Neural crest cell (in vitro differentiated cells): ENCODE measurements around the gene AGGF1. TPM values are rescaled to one million over a fixed set of nuclear protein-coding genes. Genes with fewer than 3 reads are reported as not detected.
"Not testable (repeated sequence)": the region's sequence is repeated elsewhere in the genome, so short reads cannot be mapped to it uniquely, and the experiment has no call there.

Experiments
- DNase-seq: peaks from one replicate; pipeline ENCODE4 v3.0.0; 2021; ENCODE audit warnings: low read depth, mixed read lengths, low spot score
- H3K27ac Mint-ChIP-seq: one replicate; pipeline ENCODE4 v1.8.0; 2021; ENCODE audit warnings: mild to moderate bottlenecking, mixed read lengths; ENCODE audit not compliant: unreplicated experiment
- H3K27me3 Mint-ChIP-seq: 2 replicates; pipeline ENCODE4 v1.8.0; 2021; ENCODE audit warnings: low read depth, mild to moderate bottlenecking, mixed read lengths
- H3K36me3 Mint-ChIP-seq: 2 replicates; pipeline ENCODE4 v1.8.0; 2021; ENCODE audit warnings: low read depth, mild to moderate bottlenecking, mixed read lengths
- H3K4me1 Mint-ChIP-seq: 2 replicates; pipeline ENCODE4 v1.8.0; 2021; ENCODE audit warnings: mixed read lengths
- H3K4me3 Mint-ChIP-seq: one replicate; pipeline ENCODE4 v1.8.0; 2021; ENCODE audit warnings: mild to moderate bottlenecking, mixed read lengths
- H3K9me3 Mint-ChIP-seq: 2 replicates; pipeline ENCODE4 v1.8.0; 2021; ENCODE audit warnings: mixed read lengths
- CTCF ChIP-seq: fragments of 200-600 bp; sonication (generic); conservative IDR thresholded peaks from 2 replicates; pipeline ENCODE4 v1.5.0; 2021; ENCODE audit warnings: antibody characterized with exemption, mild to moderate bottlenecking
- total RNA-seq: library from RNA; stranded (reverse); gene quantifications from 2 replicates; pipeline ENCODE4 v1.2.1, GENCODE V29; 2021

AGGF1 gene
- total RNA-seq, 1 donor from 2014 or later, result 26.9 TPM

DNA sequence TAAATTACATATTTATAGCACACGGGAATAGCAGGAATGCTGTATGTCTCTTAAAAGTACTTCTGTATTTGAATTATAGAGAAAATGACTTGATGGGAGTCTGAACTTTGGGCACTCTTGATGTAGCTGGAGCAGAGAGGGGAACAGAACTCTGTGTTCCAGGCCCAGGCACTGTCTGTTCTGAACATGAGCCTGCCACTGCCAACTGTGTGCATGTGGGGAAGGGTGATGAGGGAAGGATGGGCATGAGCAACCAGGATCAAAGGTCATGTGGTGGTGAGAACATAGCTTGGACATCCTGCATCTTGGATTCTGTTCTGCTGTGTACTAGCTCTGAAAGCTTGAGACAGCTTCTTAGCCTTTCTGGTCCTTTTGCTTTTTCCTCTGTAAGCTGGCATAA is 73.3 kb downstream of the AGGF1 start:
- no peak for TF ChIP-seq CTCF
- Mint-ChIP-seq H3K27ac (no peak overlapping the region), H3K4me3 (no peak overlapping the region), H3K36me3 (peaks cover 35% of the 10 kb centered on the region), H3K4me1 (no peaks in the 10 kb centered on the region), H3K9me3 (peaks cover 11% of the 10 kb centered on the region), H3K27me3 (no peaks in the 10 kb centered on the region)
- DNase-seq, result no peak

DNA sequence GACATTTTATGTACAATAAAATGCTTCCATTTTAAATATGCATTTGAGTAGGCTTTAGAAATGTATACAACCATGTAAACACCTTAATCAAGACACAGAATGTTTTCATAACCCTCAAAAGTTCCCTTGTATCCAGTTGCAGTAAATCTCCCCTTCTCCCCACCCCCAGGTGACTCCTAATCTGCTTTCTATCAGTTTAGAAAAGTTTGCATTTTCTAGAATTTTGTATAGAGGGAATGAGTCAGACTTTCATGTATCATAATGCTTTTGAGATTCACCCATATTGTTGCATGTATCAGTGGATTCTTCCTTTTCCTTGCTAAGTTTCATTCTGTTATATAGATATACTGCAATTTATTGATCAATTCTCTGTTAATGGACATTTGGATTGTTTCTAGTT is 74.6 kb downstream of the AGGF1 start:
- Mint-ChIP-seq H3K36me3 (peaks cover 38% of the 10 kb centered on the region), H3K27ac (no peak overlapping the region), H3K4me1 (no peaks in the 10 kb centered on the region), H3K27me3 (no peaks in the 10 kb centered on the region), H3K9me3 (peaks cover 11% of the 10 kb centered on the region), H3K4me3 (no peak overlapping the region)
- no peak for DNase-seq
- TF ChIP-seq CTCF, result no peak

DNA sequence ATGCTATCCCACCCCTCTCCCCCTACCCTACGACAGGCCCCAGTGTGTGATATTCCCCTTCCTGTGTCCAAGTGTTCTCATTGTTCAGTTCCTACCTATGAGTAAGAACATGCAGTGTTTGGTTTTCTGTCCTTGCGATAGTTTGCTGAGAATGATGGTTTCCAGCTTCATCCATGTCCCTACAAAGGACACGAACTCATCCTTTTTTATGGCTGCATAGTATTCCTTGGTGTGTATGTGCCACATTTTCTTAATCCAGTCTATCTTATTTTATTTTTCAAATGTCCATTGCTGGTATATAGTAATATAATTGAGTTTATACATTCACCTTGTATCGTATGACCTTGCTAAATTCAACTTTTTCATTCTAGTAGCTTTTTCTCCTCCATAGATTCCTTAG is 76.8 kb downstream of the AGGF1 start:
- not testable (repeated sequence) for H3K4me1 Mint-ChIP-seq, H3K27me3 Mint-ChIP-seq, DNase-seq, H3K27ac Mint-ChIP-seq, H3K4me3 Mint-ChIP-seq
- Mint-ChIP-seq H3K9me3 (peaks cover 12% of the 10 kb centered on the region), H3K36me3 (peaks cover 45% of the 10 kb centered on the region)

Other genes with a start within 250 kb of the AGGF1 start
- 0.20 and 0.30 TPM in 2 replicates for gene F2RL1, start 211.4 kb upstream of the AGGF1 start, total RNA-seq
- not detected in 2 replicates for gene S100Z, start 180.4 kb upstream of the AGGF1 start, total RNA-seq
- gene CRHBP, start 77.4 kb upstream of the AGGF1 start, total RNA-seq, result 0.20 and 0.21 TPM in 2 replicates
- gene ZBED3, start 56.9 kb downstream of the AGGF1 start, total RNA-seq, result 12.1 and 12.2 TPM in 2 replicates
- 0.44 and 1.1 TPM in 2 replicates for gene PDE8B, start 180.3 kb downstream of the AGGF1 start, total RNA-seq